Measurements from ENCODE around the gene TBRG1.
A peak's percentile ranks its signal among the peaks of the same experiment; 100 is the strongest.

The TBRG1 gene

GRCh38 chr11:124622531-124623451 lies at the start of gene TBRG1:
Gene TBRG1, plus strand, starts transcription at chr11:124622864. Its CDS starts 220 bp downstream, at chr11:124623084.
- TF ChIP-seq CTCF (IDR thresholded peaks at IDR 0.05; ENCODE audit: extremely low read depth, missing control alignments), result no peak
- DNase-seq (ENCODE audit: low spot score), result peak; percentile 88

GRCh38 chr11:124577716-124578427 lies 44.8 kb upstream of the TBRG1 start:
- TF ChIP-seq CTCF (IDR thresholded peaks at IDR 0.05; ENCODE audit: extremely low read depth, missing control alignments), result no peak
- DNase-seq (ENCODE audit: low spot score), result no peak

- no peak for TF ChIP-seq CTCF (IDR thresholded peaks at IDR 0.05; ENCODE audit: extremely low read depth, missing control alignments)
These were observed 43.9 kb upstream of the TBRG1 start for GRCh38 chr11:124578761-124579160.

GRCh38 chr11:124581817-124582216 lies 40.8 kb upstream of the TBRG1 start:
- no peak for DNase-seq (ENCODE audit: low spot score)
- no peak for TF ChIP-seq CTCF (IDR thresholded peaks at IDR 0.05; ENCODE audit: extremely low read depth, missing control alignments)

More at GRCh38 chr11:124578761-124579160, 43.9 kb upstream of the TBRG1 start:
- no peak for DNase-seq (ENCODE audit: low spot score)

GRCh38 chr11:124582565-124582964 lies 40.1 kb upstream of the TBRG1 start:
- no peak for DNase-seq (ENCODE audit: low spot score)
- no peak for TF ChIP-seq CTCF (IDR thresholded peaks at IDR 0.05; ENCODE audit: extremely low read depth, missing control alignments)

- no peak for TF ChIP-seq CTCF (IDR thresholded peaks at IDR 0.05; ENCODE audit: extremely low read depth, missing control alignments)
- no peak for DNase-seq (ENCODE audit: low spot score)
These were observed 38.9 kb upstream of the TBRG1 start for GRCh38 chr11:124583781-124584180.

Measured in GM20000 (cell line).